ENCODE data around the gene ALG6.
"Not testable (repeated sequence)": the region's sequence is repeated elsewhere in the genome, so short reads cannot be mapped to it uniquely, and the experiment has no call there.

The ALG6 gene

GRCh38 chr1:63413394-63413793, 46.0 kb downstream of the ALG6 start:
- no peak for DNase-seq (ENCODE audit: low read depth in 2 of 3, low spot score in 2 of 3)

- DNase-seq (ENCODE audit: low read depth in 2 of 3, low spot score in 2 of 3) = no peak
Observed at GRCh38 chr1:63414691-63415365, 47.4 kb downstream of the ALG6 start.

- no peak for DNase-seq (ENCODE audit: low read depth in 2 of 3, low spot score in 2 of 3)
Observed at GRCh38 chr1:63418101-63418500, 50.7 kb downstream of the ALG6 start.

GRCh38 chr1:63420746-63421145, 53.3 kb downstream of the ALG6 start:
- not testable (repeated sequence) for DNase-seq (ENCODE audit: low read depth in 2 of 3, low spot score in 2 of 3)

- DNase-seq (ENCODE audit: low read depth in 2 of 3, low spot score in 2 of 3) = no peak
Observed at GRCh38 chr1:63423649-63424048, 56.2 kb downstream of the ALG6 start.

GRCh38 chr1:63428815-63429214, 61.4 kb downstream of the ALG6 start:
- DNase-seq (ENCODE audit: low read depth in 2 of 3, low spot score in 2 of 3) = no peak

- DNase-seq (ENCODE audit: low read depth in 2 of 3, low spot score in 2 of 3) = no peak
Observed at GRCh38 chr1:63429281-63429680, 61.9 kb downstream of the ALG6 start.

GRCh38 chr1:63435161-63435560, 67.7 kb downstream of the ALG6 start:
- DNase-seq (ENCODE audit: low read depth in 2 of 3, low spot score in 2 of 3) = no peak

GRCh38 chr1:63442141-63442475, 74.7 kb downstream of the ALG6 start:
- no peak for DNase-seq (ENCODE audit: low read depth in 2 of 3, low spot score in 2 of 3)

- no peak for DNase-seq (ENCODE audit: low read depth in 2 of 3, low spot score in 2 of 3)
Observed at GRCh38 chr1:63448731-63449246, 81.4 kb downstream of the ALG6 start.

GRCh38 chr1:63450416-63450815, 83.0 kb downstream of the ALG6 start:
- no peak for DNase-seq (ENCODE audit: low read depth in 2 of 3, low spot score in 2 of 3)

GRCh38 chr1:63453232-63453631, 85.8 kb downstream of the ALG6 start:
- DNase-seq (ENCODE audit: low read depth in 2 of 3, low spot score in 2 of 3) = no peak

GRCh38 chr1:63454269-63454668, 86.8 kb downstream of the ALG6 start:
- DNase-seq (ENCODE audit: low read depth in 2 of 3, low spot score in 2 of 3) = no peak

- no peak for DNase-seq (ENCODE audit: low read depth in 2 of 3, low spot score in 2 of 3)
Observed at GRCh38 chr1:63458750-63459149, 91.3 kb downstream of the ALG6 start.

GRCh38 chr1:63461661-63462230, 94.3 kb downstream of the ALG6 start:
- DNase-seq (ENCODE audit: low read depth in 2 of 3, low spot score in 2 of 3) = no peak

GRCh38 chr1:63463248-63463647, 95.8 kb downstream of the ALG6 start:
- DNase-seq (ENCODE audit: low read depth in 2 of 3, low spot score in 2 of 3) = no peak

- DNase-seq (ENCODE audit: low read depth in 2 of 3, low spot score in 2 of 3) = no peak
Observed at GRCh38 chr1:63466181-63466580, 98.8 kb downstream of the ALG6 start.

GRCh38 chr1:63466759-63467158, 99.3 kb downstream of the ALG6 start:
- no peak for DNase-seq (ENCODE audit: low read depth in 2 of 3, low spot score in 2 of 3)

GRCh38 chr1:63468683-63469082, 101.3 kb downstream of the ALG6 start:
- not testable (repeated sequence) for DNase-seq (ENCODE audit: low read depth in 2 of 3, low spot score in 2 of 3)

- no peak for DNase-seq (ENCODE audit: low read depth in 2 of 3, low spot score in 2 of 3)
Observed at GRCh38 chr1:63475761-63476160, 108.3 kb downstream of the ALG6 start.

GRCh38 chr1:63480057-63480456, 112.6 kb downstream of the ALG6 start:
- no peak for DNase-seq (ENCODE audit: low read depth in 2 of 3, low spot score in 2 of 3)

GRCh38 chr1:63486629-63487028, 119.2 kb downstream of the ALG6 start:
- no peak for DNase-seq (ENCODE audit: low read depth in 2 of 3, low spot score in 2 of 3)

Measured in activated CD8-positive, alpha-beta memory T cell treated with anti-CD3 and anti-CD28 coated beads for 48 hours (primary cell).